MM.1S (cell line): ENCODE results near the gene CXorf66.

Experiments
- EZH2 ChIP-seq: fragments of 300-600 bp; sonication (generic); optimal IDR thresholded peaks from 2 replicates; pipeline ENCODE3; 2017; ENCODE audit warnings: low read depth, mild to moderate bottlenecking, antibody characterized with exemption, low read length, mixed read lengths
- EZH2phosphoT487 ChIP-seq: fragments of 300-600 bp; sonication (generic); IDR thresholded peaks from 2 replicates; pipeline ENCODE4 v1.6.1; 2018; ENCODE audit warnings: antibody characterized with exemption, low read length
- TF ChIP-seq, protein P1 (sequence below): fragments of 300-600 bp; sonication (generic); IDR thresholded peaks from 2 replicates; pipeline ENCODE4 v1.5.1; 2016; ENCODE audit warnings: antibody characterized with exemption, low read length, mixed read lengths

DNA sequence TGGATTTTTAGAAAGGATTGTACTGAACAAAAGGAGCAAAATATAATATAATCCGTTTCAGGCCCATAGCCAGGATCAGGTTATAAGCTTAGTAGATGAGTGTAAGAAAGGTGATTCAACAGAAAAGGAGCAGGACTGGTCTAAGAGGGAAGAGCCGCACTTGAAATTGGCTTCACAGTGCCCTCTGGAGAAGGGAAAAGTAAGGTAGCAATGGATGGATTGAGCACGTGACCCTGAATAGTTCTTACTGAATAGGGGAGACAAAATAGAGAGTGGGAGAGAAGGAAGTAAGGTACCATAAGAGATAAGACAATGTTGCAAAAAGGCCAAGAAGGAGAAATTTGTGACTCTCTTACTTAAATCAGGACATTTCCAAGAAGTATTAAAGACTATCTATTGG is 15.6 kb downstream of the CXorf66 start:
- TF ChIP-seq, protein P1, sequence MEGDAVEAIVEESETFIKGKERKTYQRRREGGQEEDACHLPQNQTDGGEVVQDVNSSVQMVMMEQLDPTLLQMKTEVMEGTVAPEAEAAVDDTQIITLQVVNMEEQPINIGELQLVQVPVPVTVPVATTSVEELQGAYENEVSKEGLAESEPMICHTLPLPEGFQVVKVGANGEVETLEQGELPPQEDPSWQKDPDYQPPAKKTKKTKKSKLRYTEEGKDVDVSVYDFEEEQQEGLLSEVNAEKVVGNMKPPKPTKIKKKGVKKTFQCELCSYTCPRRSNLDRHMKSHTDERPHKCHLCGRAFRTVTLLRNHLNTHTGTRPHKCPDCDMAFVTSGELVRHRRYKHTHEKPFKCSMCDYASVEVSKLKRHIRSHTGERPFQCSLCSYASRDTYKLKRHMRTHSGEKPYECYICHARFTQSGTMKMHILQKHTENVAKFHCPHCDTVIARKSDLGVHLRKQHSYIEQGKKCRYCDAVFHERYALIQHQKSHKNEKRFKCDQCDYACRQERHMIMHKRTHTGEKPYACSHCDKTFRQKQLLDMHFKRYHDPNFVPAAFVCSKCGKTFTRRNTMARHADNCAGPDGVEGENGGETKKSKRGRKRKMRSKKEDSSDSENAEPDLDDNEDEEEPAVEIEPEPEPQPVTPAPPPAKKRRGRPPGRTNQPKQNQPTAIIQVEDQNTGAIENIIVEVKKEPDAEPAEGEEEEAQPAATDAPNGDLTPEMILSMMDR, result no peak
- no peak for TF ChIP-seq EZH2
- TF ChIP-seq EZH2phosphoT487, result no peak
